Left lung (tissue), 10 donors: ENCODE data around the gene DSC3. TPM values are rescaled to one million over a fixed set of nuclear protein-coding genes. Genes with fewer than 3 reads are reported as not detected.

Source experiments
- ATAC-seq: fragments of 200-7000 bp; cut with Tn5 transposase; one replicate; pipeline ENCODE4 v1.9.1; 2020; ENCODE audit warnings: moderate library complexity
- DNase-seq, 4 donors: peaks; one replicate each; pipeline ENCODE4 v3.0.0-alpha.2; 2013 to 2020
- H3K27ac ChIP-seq, 2 donors: fragments of 200-600 bp; sonication (generic) in 1 of 2; one replicate each; pipeline versions ENCODE4 v1.5.0 to v1.8.0; 2020 to 2021
- H3K27me3 ChIP-seq, 2 donors: fragments of 200-600 bp; sonication (generic) in 1 of 2; one replicate each; pipeline versions ENCODE4 v1.5.0 to v1.8.0; 2020 to 2021
- H3K36me3 ChIP-seq, 2 donors: fragments of 200-600 bp; sonication (generic) in 1 of 2; one replicate each; pipeline versions ENCODE4 v1.5.0 to v1.8.0; 2020 to 2021
- H3K4me1 ChIP-seq, 2 donors: fragments of 200-600 bp; one replicate each; pipeline ENCODE4 v1.8.0; 2021
- H3K4me3 ChIP-seq, 2 donors: fragments of 200-600 bp; sonication (generic) in 1 of 2; one replicate each; pipeline versions ENCODE4 v1.5.0 to v1.8.0; 2020 to 2021; ENCODE audit warnings: mild to moderate bottlenecking in 1 of 2
- H3K9me3 ChIP-seq, 2 donors: fragments of 200-600 bp; sonication (generic) in 1 of 2; one replicate each; pipeline versions ENCODE4 v1.5.0 to v1.8.0; 2020 to 2021
- intact Hi-C, 2 donors: fragments of 100-400 bp; cut with DNase I; formaldehyde crosslinking; loops; one replicate each; pipeline versions ENCODE4 v1.11.2 to v1.14.2; 2022
- polyA plus RNA-seq, 6 donors: library from polyadenylated mRNA; unstranded; fragments of 120-200 nt; gene quantifications; one replicate each; pipeline ENCODE4 v1.2.1, GENCODE V29; 2013; ENCODE audit not compliant: insufficient read length in 6 of 6
- total RNA-seq, 2 donors: library from RNA; stranded (reverse); fragmentation: NEBNext Ultra II Directional; extraction: Animal tissue kit (Norgen Biotek cat#: 25700); gene quantifications; one replicate each; pipeline ENCODE4 v1.2.1, GENCODE V29; 2021
- TF ChIP-seq, protein P1 (sequence below), 2 donors: fragments of 200-600 bp; sonication (generic) in 1 of 2; IDR thresholded peaks; one replicate each; pipeline versions ENCODE4 v1.5.0 to v1.8.0; 2021; ENCODE audit warnings: antibody characterized with exemption in 2 of 2
- donor health status: DM: no; HTN: yes; CAD: no.
- donor health status: DM: no; HTN: no; CAD: no.

DSC3 gene
- total and polyA plus RNA-seq, 8 donors, result 0.14 to 0.97 (median 0.30) TPM; not detected in 1

- H3K27ac ChIP-seq, result no peak overlapping the region
- H3K36me3 ChIP-seq, result no peaks in the 10 kb centered on the region
- ATAC-seq, result no peak
- H3K4me3 ChIP-seq, result no peak overlapping the region
- H3K27me3 ChIP-seq, result peaks cover 40 to 57% of the 10 kb centered on the region in 2 donors
- intact Hi-C loops, result no loop called here
- H3K4me1 ChIP-seq, result peaks cover 6 to 7% of the 10 kb centered on the region in 2 donors
- no peak for DNase-seq
- no peaks in the 10 kb centered on the region for H3K9me3 ChIP-seq
- TF ChIP-seq, protein P1, sequence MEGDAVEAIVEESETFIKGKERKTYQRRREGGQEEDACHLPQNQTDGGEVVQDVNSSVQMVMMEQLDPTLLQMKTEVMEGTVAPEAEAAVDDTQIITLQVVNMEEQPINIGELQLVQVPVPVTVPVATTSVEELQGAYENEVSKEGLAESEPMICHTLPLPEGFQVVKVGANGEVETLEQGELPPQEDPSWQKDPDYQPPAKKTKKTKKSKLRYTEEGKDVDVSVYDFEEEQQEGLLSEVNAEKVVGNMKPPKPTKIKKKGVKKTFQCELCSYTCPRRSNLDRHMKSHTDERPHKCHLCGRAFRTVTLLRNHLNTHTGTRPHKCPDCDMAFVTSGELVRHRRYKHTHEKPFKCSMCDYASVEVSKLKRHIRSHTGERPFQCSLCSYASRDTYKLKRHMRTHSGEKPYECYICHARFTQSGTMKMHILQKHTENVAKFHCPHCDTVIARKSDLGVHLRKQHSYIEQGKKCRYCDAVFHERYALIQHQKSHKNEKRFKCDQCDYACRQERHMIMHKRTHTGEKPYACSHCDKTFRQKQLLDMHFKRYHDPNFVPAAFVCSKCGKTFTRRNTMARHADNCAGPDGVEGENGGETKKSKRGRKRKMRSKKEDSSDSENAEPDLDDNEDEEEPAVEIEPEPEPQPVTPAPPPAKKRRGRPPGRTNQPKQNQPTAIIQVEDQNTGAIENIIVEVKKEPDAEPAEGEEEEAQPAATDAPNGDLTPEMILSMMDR (IDR thresholded peaks at IDR 0.05), result no peak
Observed at GRCh38 chr18:31044926-31045325, 2.4 kb upstream of the DSC3 start.

DNA sequence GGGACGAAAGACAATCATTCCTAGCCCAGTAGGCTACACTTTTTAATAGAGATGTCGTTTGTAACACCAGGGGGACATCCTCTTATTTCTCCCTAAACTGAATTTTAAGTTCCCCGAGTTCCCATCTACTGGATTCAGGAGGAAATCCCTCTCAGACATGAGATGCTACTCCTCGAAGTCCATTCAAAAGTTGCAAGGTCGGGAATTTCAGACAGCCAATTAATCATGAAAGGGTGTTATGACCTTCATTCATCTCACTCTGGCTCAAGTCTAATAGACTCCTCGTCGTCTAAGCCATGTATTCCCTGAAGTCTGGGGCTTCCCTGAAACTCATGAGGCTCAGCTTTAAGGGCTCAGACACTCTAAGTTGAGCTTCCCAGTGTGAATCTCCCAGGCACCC lies 1.2 kb upstream of the DSC3 start:
- Histone ChIP-seq H3K4me3 (no peak overlapping the region), H3K36me3 (no peaks in the 10 kb centered on the region), H3K27me3 (peaks cover 51 to 70% of the 10 kb centered on the region in 2 donors), H3K9me3 (no peaks in the 10 kb centered on the region), H3K4me1 (peaks cover 6 to 7% of the 10 kb centered on the region in 2 donors), H3K27ac (no peak overlapping the region)
- ATAC-seq (no peak), DNase-seq (no peak)
- intact Hi-C loops, result no loop called here
- TF ChIP-seq, protein P1 (IDR thresholded peaks at IDR 0.05), result no peak

DNA sequence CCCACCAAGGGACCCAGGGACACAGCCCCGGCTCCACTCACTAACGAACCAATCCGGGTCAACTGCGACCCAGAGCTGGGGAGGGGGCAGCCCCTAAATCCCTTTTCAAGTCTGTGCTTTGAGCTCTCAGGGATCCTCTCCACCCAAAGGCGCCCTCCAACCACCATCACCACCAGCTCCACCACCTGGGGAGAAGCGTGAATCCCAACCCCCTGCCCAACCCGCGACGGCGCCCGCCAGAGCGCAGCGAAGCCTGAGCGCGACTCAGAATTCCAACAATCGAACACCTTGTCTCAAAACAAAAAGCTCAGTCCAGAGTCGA lies 497 bp downstream of the DSC3 start:
- Histone ChIP-seq H3K4me3 (peak overlapping the region in 1 of 2 donors; percentile 18), H3K36me3 (no peaks in the 10 kb centered on the region), H3K9me3 (no peaks in the 10 kb centered on the region), H3K27me3 (peaks cover 60 to 74% of the 10 kb centered on the region in 2 donors), H3K27ac (no peak overlapping the region), H3K4me1 (peaks cover 6 to 7% of the 10 kb centered on the region in 2 donors)
- intact Hi-C loops, result no loop called here
- TF ChIP-seq, protein P1 (IDR thresholded peaks at IDR 0.05), result no peak
- DNase-seq (no peak), ATAC-seq (peak; percentile 27)

- H3K9me3 ChIP-seq, result no peaks in the 10 kb centered on the region
- DNase-seq (peak in 3 of 4 donors; percentile 42 to 59 (median 49)), ATAC-seq (peak; percentile 17)
- H3K27ac ChIP-seq, result no peak overlapping the region
- peaks cover 60 to 74% of the 10 kb centered on the region in 2 donors for H3K27me3 ChIP-seq
- no peaks in the 10 kb centered on the region for H3K36me3 ChIP-seq
- TF ChIP-seq, protein P1 (IDR thresholded peaks at IDR 0.05), result no peak
- H3K4me1 ChIP-seq, result peaks cover 6 to 7% of the 10 kb centered on the region in 2 donors
- no peak overlapping the region for H3K4me3 ChIP-seq
- intact Hi-C loops, result no loop called here
Observed at GRCh38 chr18:31041271-31042083, 1.1 kb downstream of the DSC3 start.

DNA sequence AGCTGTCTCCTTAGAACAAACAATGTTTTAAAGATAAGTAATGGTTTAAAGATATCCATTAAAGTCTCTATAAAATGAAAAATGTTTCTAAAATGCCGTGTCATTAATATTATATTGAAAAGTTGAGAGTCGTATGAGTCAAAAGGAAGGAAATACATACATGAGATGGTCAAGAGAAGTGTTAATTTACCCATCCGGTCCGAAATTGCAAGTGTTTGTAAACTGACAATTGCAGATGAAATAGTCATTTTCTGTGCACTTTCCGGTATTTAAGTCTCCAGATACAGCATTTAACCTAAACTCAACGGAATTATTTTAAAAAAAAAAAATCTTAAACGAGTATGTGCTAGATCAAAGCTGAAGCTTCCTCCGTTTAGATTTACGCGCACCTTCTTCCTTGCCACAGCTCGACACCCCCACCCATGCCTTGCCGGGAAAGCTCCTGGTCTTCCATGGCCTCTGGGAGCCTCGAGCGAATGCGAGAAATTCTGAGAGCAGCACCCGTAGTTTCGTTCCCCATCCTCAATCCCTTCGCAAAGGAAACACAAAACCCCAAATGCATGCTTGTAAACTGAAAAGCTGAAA lies 1.8 kb downstream of the DSC3 start:
- ATAC-seq (no peak), DNase-seq (no peak)
- H3K4me3 ChIP-seq, result no peak overlapping the region
- no peaks in the 10 kb centered on the region for H3K36me3 ChIP-seq
- TF ChIP-seq, protein P1 (IDR thresholded peaks at IDR 0.05), result no peak
- H3K27ac ChIP-seq, result no peak overlapping the region
- H3K27me3 ChIP-seq, result peaks cover 60 to 74% of the 10 kb centered on the region in 2 donors
- no peaks in the 10 kb centered on the region for H3K9me3 ChIP-seq
- peaks cover 6 to 7% of the 10 kb centered on the region in 2 donors for H3K4me1 ChIP-seq
- intact Hi-C loops, result no loop called here
